Ramos (cell line): Measurements from ENCODE around the gene LARGE1.
"Not testable (repeated sequence)": the region's sequence is repeated elsewhere in the genome, so short reads cannot be mapped to it uniquely, and the experiment has no call there.

Experiments used
- in situ Hi-C: fragments of 300-500 bp; cut with MboI; formaldehyde crosslinking; loops from one replicate; pipeline ENCODE4 v1.14.3; 2022; ENCODE audit warnings: low sequenced_read_pairs; ENCODE audit not compliant: unreplicated experiment

The LARGE1 gene

GRCh38 chr22:33372875-33373274, 547.4 kb downstream of the LARGE1 start:
- in situ Hi-C loops = no loop called here

- in situ Hi-C loops = not testable (repeated sequence)
Measured at GRCh38 chr22:33363256-33363655, 557.0 kb downstream of the LARGE1 start.

DNA sequence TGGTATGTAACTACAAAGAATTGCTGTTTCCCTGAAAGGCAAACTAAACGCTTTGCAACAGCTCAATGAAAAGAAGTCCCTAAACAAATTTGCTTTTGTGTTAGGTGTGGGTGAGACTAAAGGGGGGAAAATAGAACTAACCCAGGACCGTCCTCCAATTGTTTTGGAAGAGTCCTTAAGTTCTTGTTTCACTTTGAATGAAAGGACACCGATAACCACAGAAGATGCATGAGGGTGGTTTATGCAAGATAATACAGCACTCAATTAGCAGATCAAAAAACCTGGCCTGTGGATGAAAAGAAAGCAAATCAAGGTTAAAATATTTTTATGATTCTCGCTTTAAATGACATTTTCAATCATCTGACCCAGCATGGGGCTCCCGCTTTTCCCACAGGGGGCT, 557.6 kb downstream of the LARGE1 start:
- in situ Hi-C loops = no loop called here

DNA sequence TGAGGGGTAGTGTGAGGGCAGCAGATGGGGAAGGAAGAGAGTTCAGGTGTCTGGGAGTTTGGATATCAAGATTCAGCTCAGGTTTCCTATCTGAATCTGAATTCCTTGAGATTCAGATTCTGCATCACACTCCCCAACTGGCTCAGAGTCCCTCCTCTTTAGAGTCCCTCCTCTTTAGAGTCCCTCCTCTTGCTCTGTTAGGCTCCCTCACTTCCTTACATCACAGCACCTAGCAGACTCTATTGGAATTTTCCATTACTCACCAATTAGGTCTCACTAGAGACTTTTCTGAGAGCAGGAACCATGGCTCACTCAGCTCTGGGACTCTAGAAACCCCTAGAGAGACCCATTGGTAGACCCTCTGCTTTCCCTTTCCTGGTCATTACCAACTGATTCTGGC, 558.7 kb downstream of the LARGE1 start:
- in situ Hi-C loops = no loop called here

DNA sequence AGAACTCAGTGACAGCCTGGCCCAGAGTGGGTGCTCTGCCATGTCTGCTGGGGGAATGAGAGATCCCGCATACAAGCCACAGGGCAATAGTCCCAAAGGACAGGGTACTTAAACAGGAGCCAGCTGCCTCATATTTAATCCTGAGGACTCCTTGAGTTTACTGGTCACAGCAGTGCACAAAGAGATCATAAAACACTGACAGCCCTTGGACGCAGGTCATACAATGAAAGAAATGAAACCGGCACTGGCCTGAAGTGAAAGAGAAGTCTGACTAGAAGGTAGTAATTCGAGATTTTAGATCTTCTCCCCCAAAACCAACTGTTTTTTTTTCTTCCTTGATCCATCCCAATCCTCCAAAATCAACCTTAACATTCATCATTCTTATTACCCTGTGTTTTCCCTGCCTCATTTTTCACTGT, 562.3 kb downstream of the LARGE1 start:
- in situ Hi-C loops = no loop called here

DNA sequence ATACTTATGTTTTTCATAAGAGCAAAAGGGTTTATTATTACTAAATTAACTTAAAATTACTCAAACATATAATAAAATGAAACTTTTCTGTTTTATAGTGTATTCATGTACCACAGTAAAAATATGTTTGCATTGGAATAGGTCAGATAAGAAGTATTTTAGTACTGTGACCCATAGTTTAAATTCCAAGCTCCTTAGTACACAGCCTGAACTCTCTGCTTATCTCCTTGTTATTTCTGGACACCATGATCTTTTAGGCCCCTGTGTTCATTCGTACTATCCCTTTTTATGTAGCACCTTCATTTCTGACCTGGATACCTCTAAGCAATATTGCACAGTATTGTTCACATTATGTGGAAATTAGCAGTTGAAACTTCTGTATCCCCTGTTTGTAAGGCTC, 565.3 kb downstream of the LARGE1 start:
- in situ Hi-C loops = no loop called here

- in situ Hi-C loops = no loop called here
Measured at GRCh38 chr22:33353502-33353901, 566.8 kb downstream of the LARGE1 start.

- in situ Hi-C loops = no loop called here
Measured at GRCh38 chr22:33352768-33353167, 567.5 kb downstream of the LARGE1 start.

- in situ Hi-C loops = no loop called here
Measured at GRCh38 chr22:33350961-33351360, 569.3 kb downstream of the LARGE1 start.

- in situ Hi-C loops = no loop called here
Measured at GRCh38 chr22:33350491-33350890, 569.8 kb downstream of the LARGE1 start.

GRCh38 chr22:33347002-33347401, 573.3 kb downstream of the LARGE1 start:
- in situ Hi-C loops = no loop called here

DNA sequence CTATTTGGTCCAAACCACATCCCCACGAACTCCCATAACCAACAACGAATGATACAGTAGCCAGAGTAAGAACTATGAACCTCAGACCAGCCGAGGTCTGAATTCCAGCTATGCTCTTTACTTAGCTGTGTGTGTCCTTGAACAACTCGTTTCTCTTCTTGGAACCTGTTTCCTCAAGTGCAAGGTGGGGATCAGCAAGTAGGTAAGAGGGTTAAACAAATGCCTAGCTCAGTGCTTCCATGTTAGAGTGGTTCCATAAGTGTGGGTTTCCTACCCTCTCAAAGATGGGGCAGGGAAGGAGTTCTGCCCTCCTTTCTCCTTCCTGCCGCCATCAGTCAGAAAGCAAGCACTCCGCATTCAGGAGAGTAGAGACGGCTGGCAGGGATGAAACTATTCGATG, 578.7 kb downstream of the LARGE1 start:
- in situ Hi-C loops = no loop called here

DNA sequence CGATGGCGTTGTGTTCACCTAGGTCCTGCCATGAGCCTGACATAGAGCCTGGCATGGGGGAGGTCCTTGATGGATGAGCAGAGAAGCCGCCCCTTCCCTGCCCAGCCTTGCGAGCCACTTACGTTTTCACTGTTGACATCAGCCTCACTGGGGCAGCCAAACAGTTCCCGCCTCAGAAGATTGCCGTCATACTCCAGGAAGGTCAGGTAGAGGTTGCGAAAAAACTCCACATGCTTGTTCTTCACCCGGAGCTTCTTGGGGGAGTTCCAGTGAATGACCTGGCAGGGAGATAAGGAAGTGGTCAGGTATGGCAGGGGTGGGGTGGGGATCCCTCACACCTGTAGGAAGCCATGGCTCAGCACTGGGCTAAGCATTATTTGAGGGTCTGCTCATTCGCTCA, 582.8 kb downstream of the LARGE1 start:
- in situ Hi-C loops = no loop called here

- in situ Hi-C loops = no loop called here
Measured at GRCh38 chr22:33335611-33336279, 584.5 kb downstream of the LARGE1 start.

DNA sequence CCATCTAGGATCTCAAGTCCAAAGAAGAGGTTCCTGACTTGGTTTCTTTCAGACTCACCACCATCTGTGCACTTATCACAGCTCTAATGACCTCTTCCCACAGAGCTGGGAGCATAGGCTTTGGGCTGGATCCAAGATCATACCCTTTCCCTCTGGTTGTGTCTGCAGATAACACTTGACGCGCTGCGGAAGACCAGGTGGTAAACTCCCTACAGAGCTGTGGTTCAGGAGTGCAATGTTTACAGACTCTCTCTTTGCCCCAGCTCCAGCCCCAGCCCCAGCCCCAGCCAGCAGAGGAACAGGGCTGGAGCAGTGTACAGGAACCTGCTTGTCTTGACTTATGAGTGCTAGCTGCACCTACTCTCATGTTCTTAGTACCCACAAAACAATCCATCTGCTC, 587.7 kb downstream of the LARGE1 start:
- in situ Hi-C loops = no loop called here

- in situ Hi-C loops = no loop called here
Measured at GRCh38 chr22:33331017-33331416, 589.3 kb downstream of the LARGE1 start.

GRCh38 chr22:33330534-33330933, 589.7 kb downstream of the LARGE1 start:
- in situ Hi-C loops = no loop called here

- in situ Hi-C loops = no loop called here
Measured at GRCh38 chr22:33329398-33329797, 590.9 kb downstream of the LARGE1 start.

DNA sequence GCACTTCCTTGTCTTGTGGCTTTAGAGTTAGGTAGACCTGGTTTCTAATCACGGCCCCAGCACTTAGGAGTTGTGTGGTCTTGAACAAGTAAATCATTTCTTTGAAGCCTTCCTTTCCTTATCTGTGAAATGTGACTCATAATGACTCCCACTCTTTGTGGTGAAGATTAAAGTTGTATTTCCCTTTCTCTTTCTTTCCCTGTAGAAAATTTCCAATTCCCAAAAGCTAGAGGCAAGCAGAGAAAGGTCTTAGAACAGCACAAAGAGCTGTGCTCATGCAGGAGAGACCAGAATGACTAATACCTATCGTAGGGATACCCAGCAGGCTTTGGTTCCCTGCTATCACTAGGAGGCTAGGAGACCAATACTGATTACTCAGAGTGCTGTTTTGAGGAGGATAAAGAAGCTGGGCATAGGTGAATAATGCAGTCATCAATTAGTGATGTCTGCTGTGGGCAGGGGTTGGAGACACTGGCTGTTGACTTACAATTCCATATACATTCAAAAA, 591.4 kb downstream of the LARGE1 start:
- in situ Hi-C loops = no loop called here

- in situ Hi-C loops = no loop called here
Measured at GRCh38 chr22:33327348-33327860, 592.9 kb downstream of the LARGE1 start.

DNA sequence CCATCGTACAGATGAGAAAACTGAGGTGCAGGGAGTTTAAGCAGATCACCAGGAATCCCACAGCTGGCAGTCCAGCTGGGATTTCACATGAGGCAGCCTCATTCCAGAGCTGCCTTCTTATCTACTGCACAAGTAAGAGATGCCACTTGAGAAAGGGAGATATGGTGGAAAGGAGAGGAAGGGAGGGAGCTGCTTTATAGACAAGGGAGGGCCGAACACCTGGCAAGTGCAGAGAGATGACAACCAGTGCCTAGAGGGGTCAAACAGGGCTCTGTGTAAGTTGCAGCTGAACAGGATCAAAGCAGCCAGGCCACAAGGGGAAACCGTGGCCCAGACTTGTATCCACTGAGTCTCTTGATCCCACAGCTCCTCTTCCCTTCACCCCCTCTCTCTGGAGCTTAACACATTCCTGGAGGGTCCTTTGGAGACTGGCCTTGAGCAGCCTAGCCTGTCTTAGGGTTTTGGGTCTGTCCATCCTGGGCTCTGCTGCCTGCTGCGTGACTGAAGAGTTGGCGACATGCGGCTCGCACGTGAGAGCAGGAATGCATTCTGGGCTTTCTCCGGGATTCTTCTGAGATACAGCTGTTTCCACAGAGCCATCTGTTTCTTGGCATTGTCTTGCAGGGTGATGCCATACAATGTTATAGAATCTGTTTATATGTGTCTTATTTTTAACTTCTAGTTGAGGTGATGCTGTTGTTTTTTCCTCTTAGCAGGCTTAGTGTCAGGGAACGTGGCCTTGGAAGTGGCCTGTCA, 593.6 kb downstream of the LARGE1 start:
- in situ Hi-C loops = no loop called here
